22Rv1 (cell line): ENCODE results near the gene MCFD2.

Experiments
- CTCF ChIP-seq: fragments of 450-650 bp; IDR thresholded peaks from 2 replicates; pipeline ENCODE4 v1.5.1; 2017; ENCODE audit warnings: mild to moderate bottlenecking
- ZFX ChIP-seq: fragments of 450-650 bp; IDR thresholded peaks from 2 replicates; pipeline ENCODE4 v1.6.1; 2017; ENCODE audit warnings: antibody characterized with exemption, borderline replicate concordance

- TF ChIP-seq CTCF (no peak), ZFX (no peak)
These were observed 43.6 kb downstream of the MCFD2 start for GRCh38 chr2:46871976-46872381.
